ENCODE data around the gene ITPR3. TPM values are rescaled to one million over a fixed set of nuclear protein-coding genes. Genes with fewer than 3 reads are reported as not detected.
A peak's percentile ranks its signal among the peaks of the same experiment; 100 is the strongest.

The ITPR3 gene
- total RNA-seq, 2 donors from 2014 or later = 57.0 to 59.7 TPM

DNA sequence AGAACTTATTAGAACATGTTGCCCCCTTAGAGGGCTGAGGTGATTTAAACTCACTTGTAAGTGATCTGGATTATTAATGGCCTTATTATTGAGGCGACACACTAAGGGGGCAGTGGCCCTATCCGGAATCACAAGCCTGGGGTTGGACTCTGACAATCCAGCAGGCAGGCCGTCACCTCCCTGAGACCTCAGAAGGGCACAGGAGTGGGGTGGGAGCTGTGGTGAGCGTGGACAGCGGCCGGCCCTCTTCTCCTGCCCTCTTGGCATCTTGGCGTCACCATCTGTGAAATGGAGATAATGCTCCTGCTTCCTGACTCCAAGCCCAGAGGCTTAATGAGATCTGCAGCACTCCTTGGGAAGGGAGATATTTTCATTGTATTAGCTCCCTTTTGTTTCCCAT is 106.0 kb downstream of the ITPR3 start:
- no peak for ATAC-seq (replicated peaks)
- no peaks in the 10 kb centered on the region for H3K9me3 Mint-ChIP-seq
- H3K27ac Mint-ChIP-seq = no peak overlapping the region
- H3K4me1 Mint-ChIP-seq = peaks cover 6% of the 10 kb centered on the region
- no peak overlapping the region for H3K4me3 Mint-ChIP-seq
- H3K36me3 Mint-ChIP-seq (ENCODE audit: low read depth) = no peaks in the 10 kb centered on the region
- peaks cover 13% of the 10 kb centered on the region for H3K27me3 Mint-ChIP-seq

DNA sequence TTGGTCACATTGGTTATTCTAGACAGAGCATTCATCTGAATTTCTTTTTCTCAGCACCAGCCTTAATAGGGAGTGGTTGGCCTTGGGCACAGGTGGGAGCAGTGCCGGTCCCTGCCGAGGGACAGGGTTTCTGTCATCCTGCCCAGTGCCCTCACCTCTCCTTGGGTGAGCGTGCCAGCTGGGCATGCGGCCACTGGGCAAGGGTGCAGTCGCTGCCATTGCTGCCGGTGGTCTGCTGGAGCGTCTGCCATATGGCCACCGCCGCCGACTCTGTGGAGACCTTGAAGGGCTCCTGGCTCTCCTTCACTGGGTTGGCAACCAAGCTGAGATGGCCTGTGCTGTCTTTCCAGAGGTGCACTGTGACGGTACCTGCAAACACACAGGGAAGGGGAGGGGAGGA is 106.8 kb downstream of the ITPR3 start:
- Mint-ChIP-seq H3K4me3 (no peak overlapping the region), H3K27me3 (peaks cover 13% of the 10 kb centered on the region)
- ATAC-seq (replicated peaks) = no peak

DNA sequence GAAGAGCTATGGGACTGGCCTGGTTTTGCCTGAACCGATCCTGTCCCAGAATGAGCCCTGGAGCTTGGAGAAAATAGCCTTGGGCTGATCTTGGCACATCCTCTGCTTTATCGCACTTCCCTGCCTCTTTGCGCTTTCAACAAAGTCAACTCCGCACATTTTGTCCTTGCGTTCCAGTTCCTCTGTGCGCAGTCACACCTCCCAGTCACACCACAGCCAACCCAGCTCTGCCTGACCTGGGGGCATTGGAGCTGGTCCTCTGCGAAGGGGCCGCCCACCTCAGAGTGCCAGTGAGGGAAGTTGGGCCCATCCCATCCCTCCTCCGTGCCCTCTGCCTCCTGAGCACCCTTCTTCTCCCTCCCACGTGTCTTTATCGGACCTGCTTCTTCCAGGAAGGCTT is 107.3 kb downstream of the ITPR3 start:
- peaks cover 6% of the 10 kb centered on the region for H3K4me1 Mint-ChIP-seq
- no peak overlapping the region for H3K4me3 Mint-ChIP-seq
- H3K27me3 Mint-ChIP-seq = peaks cover 13% of the 10 kb centered on the region
- H3K36me3 Mint-ChIP-seq (ENCODE audit: low read depth) = no peaks in the 10 kb centered on the region
- H3K27ac Mint-ChIP-seq = no peak overlapping the region
- no peak for ATAC-seq (replicated peaks)
- H3K9me3 Mint-ChIP-seq = no peaks in the 10 kb centered on the region

More for the DNA sequence above, 106.8 kb downstream of the ITPR3 start:
- Mint-ChIP-seq H3K4me1 (peaks cover 6% of the 10 kb centered on the region), H3K36me3 (ENCODE audit: low read depth) (no peaks in the 10 kb centered on the region), H3K27ac (no peak overlapping the region), H3K9me3 (no peaks in the 10 kb centered on the region)

DNA sequence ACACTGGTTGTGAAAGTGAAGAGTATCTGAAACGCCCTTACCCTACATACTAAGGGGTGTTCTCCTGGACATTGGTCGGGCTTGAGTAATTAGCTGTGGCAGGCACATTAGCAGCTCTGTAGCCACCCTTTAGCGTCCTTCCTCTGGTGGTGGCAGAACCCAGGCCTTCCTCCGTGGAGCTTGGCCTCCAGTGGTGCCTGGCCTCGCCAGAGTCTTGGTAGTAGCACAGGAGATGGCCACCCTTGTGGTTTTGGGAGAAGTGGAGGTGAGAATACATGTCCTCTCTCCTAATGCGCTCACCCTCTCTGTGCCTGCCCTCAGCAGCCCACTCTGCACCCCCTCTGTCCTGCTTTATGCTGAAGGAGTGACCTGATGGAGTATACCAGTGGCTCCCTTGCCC is 107.9 kb downstream of the ITPR3 start:
- no peak for ATAC-seq (replicated peaks)
- H3K36me3 Mint-ChIP-seq (ENCODE audit: low read depth) = no peaks in the 10 kb centered on the region
- H3K27me3 Mint-ChIP-seq = peaks cover 10% of the 10 kb centered on the region
- H3K9me3 Mint-ChIP-seq = no peaks in the 10 kb centered on the region
- H3K4me1 Mint-ChIP-seq = peaks cover 5% of the 10 kb centered on the region
- H3K4me3 Mint-ChIP-seq = no peak overlapping the region
- no peak overlapping the region for H3K27ac Mint-ChIP-seq

DNA sequence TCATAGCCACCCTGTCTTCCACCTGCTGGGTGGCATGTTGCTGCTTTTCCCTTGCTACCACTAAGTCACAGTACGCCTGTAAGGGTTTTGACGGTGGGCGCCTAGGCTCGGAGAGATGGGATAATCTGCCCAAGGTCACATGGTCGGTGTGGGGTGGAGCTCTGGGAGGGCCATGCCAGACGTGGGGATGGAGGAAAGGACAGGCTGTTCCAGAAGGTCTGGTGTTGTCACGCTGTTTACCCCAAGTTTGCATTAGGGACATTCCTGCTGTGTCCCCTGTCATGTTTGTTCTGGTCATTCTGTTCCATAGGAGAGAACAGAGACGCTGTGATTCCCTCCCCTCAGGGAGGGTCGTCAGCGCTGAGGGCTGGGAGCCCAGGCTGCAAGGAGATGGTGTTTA is 109.5 kb downstream of the ITPR3 start:
- no peak for ATAC-seq (replicated peaks)
- H3K27me3 Mint-ChIP-seq = peaks cover 5% of the 10 kb centered on the region
- H3K27ac Mint-ChIP-seq = no peak overlapping the region
- H3K4me1 Mint-ChIP-seq = no peaks in the 10 kb centered on the region
- H3K36me3 Mint-ChIP-seq (ENCODE audit: low read depth) = no peaks in the 10 kb centered on the region
- no peak overlapping the region for H3K4me3 Mint-ChIP-seq
- H3K9me3 Mint-ChIP-seq = no peaks in the 10 kb centered on the region

DNA sequence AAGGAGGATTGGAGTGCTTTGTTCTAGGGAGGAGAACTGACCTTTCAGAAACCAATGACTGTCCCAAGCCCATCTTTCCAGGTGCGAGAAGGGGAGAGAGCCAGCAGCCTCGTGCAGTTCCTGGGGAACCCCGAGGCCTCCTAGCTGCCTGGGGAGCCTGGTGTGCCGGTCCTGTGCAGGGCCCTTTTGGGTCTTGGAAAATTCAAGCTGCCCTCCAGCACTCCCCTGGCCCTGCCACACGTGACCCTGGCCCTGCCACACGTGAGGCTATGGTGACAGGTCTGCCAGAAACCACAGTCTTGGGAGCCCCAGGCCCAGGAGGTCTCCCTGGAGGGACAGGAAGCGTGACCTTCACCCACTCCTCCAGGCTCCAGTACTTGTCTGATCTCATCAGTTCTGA is 109.9 kb downstream of the ITPR3 start:
- H3K27ac Mint-ChIP-seq = no peak overlapping the region
- H3K4me1 Mint-ChIP-seq = no peaks in the 10 kb centered on the region
- no peak for ATAC-seq (replicated peaks)
- no peaks in the 10 kb centered on the region for H3K36me3 Mint-ChIP-seq (ENCODE audit: low read depth)
- H3K9me3 Mint-ChIP-seq = no peaks in the 10 kb centered on the region
- peaks cover 5% of the 10 kb centered on the region for H3K27me3 Mint-ChIP-seq
- no peak overlapping the region for H3K4me3 Mint-ChIP-seq

DNA sequence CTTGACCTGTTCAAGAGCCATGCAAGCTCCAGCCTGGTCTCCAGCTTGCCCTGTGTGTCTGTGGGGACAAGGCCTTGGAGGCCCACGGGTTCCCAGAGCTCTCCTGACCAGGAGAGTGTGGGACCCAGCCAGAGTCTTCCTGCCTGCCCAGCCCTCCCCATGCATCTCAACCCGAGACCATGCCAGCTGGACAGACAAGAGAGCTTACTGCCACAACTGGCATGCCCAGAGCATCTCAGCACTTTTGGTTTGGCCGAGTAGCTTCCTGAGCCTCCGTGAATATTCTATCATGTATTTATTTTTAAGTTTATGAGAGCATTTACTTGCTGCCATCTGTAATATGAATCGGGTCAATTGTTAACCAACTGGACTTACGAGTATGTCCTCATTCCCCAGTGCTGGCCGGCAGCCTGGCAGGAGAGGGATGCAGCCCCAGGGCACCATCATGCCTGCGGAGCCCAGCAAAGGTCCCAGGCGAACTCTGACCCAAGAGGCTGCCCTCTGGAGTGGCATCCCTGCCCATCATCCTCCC is 110.7 kb downstream of the ITPR3 start:
- Mint-ChIP-seq H3K36me3 (ENCODE audit: low read depth) (no peaks in the 10 kb centered on the region), H3K27me3 (no peaks in the 10 kb centered on the region), H3K27ac (peak overlapping the region; percentile 50), H3K4me3 (no peak overlapping the region), H3K9me3 (no peaks in the 10 kb centered on the region), H3K4me1 (no peaks in the 10 kb centered on the region)
- ATAC-seq (replicated peaks) = no peak

DNA sequence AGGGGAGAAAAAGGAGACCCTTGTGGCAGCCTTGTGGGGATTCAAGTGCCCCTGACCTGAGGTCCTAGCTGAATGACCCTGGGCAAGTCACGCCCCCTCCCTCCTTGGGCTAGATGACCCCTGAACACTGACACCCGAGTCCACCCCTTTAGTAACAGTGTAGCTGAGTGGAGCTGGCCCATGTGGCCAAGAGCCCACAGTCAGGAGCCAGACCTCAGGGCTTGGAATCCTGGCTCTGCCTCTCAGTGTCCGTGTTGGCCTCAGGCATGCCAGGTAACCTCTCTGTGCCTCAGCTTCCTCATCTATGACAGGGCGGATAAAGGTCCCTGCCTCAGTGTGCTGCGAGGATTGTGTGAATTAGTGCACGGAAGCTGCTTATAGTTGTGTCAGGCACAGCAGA is 111.3 kb downstream of the ITPR3 start:
- no peaks in the 10 kb centered on the region for H3K4me1 Mint-ChIP-seq
- H3K27me3 Mint-ChIP-seq = no peaks in the 10 kb centered on the region
- no peak overlapping the region for H3K4me3 Mint-ChIP-seq
- H3K9me3 Mint-ChIP-seq = no peaks in the 10 kb centered on the region
- ATAC-seq (replicated peaks) = no peak
- H3K27ac Mint-ChIP-seq = no peak overlapping the region
- H3K36me3 Mint-ChIP-seq (ENCODE audit: low read depth) = no peaks in the 10 kb centered on the region

DNA sequence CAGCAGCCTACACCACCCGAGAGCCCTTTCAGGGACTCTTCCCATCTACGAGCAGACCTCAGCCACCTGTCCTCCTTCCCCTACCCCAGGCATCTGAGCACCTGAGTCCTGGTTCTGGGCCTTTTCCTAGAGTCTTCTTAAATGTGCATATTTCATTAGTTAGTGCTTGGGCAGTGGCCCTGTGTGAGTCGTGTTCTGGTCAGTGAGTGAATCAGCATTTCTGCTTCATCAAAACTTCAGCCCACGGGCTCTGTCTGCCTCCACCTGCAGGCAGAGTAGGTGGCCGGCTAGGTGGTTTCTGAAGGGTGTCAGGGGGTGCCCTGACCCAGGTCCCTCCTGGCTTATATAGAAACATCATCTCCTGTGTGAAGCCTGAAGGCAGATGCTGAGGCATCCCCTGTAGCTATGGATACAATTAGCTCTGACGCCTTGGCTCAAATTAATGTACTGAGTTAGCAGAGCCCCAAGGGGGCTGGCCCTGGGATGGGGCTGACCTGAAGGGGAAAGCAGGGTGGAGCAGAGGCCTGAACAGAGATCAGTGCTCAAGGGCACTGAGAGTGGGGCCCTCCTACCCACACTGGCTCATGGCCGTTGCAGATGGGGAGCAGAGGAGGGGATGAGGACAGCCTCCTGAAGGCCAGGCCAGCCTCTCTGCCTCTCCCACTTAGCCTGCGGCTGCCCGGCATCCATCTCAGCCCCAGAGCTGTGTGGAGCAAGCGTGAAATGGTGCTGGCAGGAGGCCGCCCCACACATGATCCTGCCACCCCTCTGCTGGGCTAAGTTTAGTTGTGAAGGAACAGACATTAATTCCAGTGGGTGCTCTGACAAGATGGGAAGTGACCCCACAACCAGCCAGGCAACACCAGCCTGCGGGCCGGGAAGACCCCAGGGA is 111.9 kb downstream of the ITPR3 start:
- H3K9me3 Mint-ChIP-seq = no peaks in the 10 kb centered on the region
- H3K27ac Mint-ChIP-seq = no peak overlapping the region
- no peaks in the 10 kb centered on the region for H3K36me3 Mint-ChIP-seq (ENCODE audit: low read depth)
- ATAC-seq (replicated peaks) = no peak
- no peaks in the 10 kb centered on the region for H3K27me3 Mint-ChIP-seq
- H3K4me3 Mint-ChIP-seq = no peak overlapping the region
- H3K4me1 Mint-ChIP-seq = no peaks in the 10 kb centered on the region

DNA sequence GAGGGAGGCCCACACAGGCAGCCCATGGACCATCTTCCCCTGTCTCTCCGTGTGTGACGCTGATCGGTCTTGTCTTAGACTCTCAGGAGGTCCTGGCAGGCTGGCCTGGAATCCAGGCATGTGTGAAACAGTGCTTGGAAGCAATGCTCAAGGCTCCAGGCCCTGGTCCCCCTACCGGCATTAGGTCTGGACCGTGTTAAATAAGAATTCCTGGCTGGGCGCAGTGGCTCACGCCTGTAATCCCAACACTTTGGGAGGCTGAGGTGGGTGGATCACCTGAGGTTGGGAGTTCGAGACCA is 112.5 kb downstream of the ITPR3 start:
- no peaks in the 10 kb centered on the region for H3K36me3 Mint-ChIP-seq (ENCODE audit: low read depth)
- H3K27me3 Mint-ChIP-seq = no peaks in the 10 kb centered on the region
- H3K27ac Mint-ChIP-seq = no peak overlapping the region
- no peak for ATAC-seq (replicated peaks)
- no peak overlapping the region for H3K4me3 Mint-ChIP-seq
- no peaks in the 10 kb centered on the region for H3K4me1 Mint-ChIP-seq
- no peaks in the 10 kb centered on the region for H3K9me3 Mint-ChIP-seq

DNA sequence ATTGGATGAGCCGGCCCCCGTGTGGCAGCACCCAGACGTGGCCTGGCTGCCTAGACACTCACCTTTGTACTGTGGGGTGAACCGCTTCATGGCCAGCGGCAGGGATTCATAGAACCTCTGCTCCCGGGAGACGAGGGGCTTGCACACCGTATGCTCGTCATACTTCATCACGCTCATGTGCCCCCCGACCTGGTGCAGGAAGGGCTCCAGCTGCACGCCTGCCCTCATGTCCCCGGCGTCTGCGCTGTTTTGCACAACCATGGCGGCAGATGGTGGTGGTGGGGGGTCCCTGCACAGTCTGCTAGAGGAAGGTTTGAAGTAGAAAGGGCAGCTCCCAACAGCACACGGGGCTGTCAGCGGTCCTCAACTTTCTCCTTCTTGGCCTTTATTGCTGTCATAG is 114.1 kb downstream of the ITPR3 start:
- Mint-ChIP-seq H3K27ac (no peak overlapping the region), H3K4me3 (no peak overlapping the region), H3K36me3 (ENCODE audit: low read depth) (no peaks in the 10 kb centered on the region), H3K9me3 (no peaks in the 10 kb centered on the region), H3K27me3 (no peaks in the 10 kb centered on the region), H3K4me1 (no peaks in the 10 kb centered on the region)
- ATAC-seq (replicated peaks) = no peak

DNA sequence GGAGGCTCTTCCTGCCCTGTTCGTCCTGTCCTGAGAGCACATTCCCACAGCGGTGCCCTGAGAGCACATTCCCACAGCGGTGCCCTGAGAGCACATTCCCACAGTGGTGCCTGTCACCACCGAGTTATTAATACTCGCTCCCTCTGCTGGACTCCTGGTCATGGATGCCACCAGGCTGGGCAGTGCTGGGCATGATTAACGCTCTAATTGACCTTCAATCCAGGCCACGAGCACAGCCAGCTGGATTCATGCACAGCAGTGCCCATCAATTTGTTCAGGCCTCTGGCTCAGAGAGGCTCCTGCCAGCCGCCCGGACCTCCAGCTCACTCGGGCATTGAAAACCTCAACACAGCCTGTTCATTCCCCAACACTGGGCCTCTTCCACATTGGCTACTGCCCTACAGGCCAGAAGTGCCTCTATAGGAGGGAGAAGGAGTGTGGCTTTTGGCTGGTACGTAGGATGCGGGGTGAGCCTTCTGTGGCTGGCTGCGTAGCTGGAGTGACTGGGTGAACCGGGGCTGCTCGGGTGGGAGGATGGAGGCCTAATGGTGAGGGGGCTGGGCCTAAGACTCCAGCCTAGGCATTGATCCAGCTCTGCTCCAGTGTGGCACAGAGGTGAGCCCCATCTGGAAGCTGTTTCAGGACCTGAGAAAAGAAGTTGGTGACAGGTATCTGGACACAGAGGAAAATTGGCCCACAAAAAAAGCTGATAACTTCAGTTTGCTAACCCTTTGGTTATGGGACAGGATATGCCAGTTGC is 116.3 kb downstream of the ITPR3 start:
- Mint-ChIP-seq H3K27ac (no peak overlapping the region), H3K27me3 (peaks cover 3% of the 10 kb centered on the region), H3K9me3 (no peaks in the 10 kb centered on the region), H3K4me3 (no peak overlapping the region), H3K4me1 (no peaks in the 10 kb centered on the region), H3K36me3 (ENCODE audit: low read depth) (no peaks in the 10 kb centered on the region)
- ATAC-seq (replicated peaks) = no peak

DNA sequence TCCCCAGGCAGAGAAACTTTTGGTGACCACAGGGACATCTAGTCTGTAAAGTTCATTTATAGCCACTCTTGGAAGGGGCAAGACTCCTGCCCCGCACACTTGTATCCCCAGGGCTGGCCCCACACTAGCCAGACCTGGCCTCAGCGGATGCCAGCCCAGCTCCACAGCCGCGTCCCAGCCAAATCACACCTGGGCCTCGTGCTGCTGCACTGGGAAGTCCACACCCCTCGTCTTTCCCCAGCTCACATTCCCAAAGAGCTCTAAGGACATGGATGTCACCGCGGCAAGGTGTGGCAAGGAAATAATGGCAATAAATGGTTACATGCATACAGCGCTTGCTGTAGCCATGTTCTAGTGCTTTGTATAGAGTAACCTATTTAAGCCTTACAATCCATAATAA is 117.0 kb downstream of the ITPR3 start:
- no peaks in the 10 kb centered on the region for H3K36me3 Mint-ChIP-seq (ENCODE audit: low read depth)
- peaks cover 10% of the 10 kb centered on the region for H3K27me3 Mint-ChIP-seq
- H3K9me3 Mint-ChIP-seq = no peaks in the 10 kb centered on the region
- no peak for ATAC-seq (replicated peaks)
- no peaks in the 10 kb centered on the region for H3K4me1 Mint-ChIP-seq
- no peak overlapping the region for H3K4me3 Mint-ChIP-seq
- H3K27ac Mint-ChIP-seq = no peak overlapping the region

DNA sequence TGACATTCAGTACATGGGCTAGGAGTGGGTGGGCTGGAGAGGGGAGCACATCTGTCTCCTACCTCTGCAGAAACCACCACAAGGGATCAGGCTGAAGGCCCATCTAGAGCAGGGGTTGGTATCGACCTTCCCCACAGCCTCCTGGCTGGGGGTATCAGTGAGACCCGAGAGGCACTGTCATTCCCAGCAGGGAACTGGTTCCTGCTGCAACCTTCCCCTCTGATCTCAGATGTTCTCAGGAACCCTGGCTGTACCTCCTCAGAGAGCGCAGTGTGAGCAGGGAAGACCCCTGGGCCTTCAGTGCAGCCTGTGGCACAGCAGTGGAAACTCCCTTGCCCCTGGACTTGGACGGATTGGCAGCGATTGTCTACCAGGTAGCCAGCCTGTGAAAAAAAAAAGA is 117.8 kb downstream of the ITPR3 start:
- Mint-ChIP-seq H3K27me3 (peaks cover 11% of the 10 kb centered on the region), H3K4me3 (no peak overlapping the region), H3K36me3 (ENCODE audit: low read depth) (no peaks in the 10 kb centered on the region), H3K27ac (no peak overlapping the region), H3K4me1 (no peaks in the 10 kb centered on the region), H3K9me3 (no peaks in the 10 kb centered on the region)
- no peak for ATAC-seq (replicated peaks)

DNA sequence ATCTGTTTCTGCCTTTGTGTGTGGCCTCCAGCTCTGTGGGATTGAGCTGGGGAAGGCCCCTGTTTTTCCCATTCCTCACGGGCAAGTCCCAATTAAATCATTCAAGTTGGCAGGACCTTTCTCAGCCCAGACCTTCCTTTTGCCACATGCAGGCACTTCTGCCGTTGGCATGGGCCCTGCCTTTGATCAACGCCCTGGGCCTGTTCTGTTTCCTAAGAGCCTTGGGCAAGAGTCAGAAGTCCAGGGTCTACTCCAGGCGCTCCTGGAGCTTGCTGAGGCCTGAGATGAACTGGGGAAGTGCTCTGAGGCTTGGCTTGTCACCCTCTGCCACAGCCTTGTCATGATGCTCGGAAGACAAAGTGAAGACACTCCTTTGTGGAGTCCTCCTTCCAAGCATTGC is 118.4 kb downstream of the ITPR3 start:
- no peak overlapping the region for H3K27ac Mint-ChIP-seq
- peaks cover 15% of the 10 kb centered on the region for H3K27me3 Mint-ChIP-seq
- H3K9me3 Mint-ChIP-seq = no peaks in the 10 kb centered on the region
- no peak overlapping the region for H3K4me3 Mint-ChIP-seq
- no peak for ATAC-seq (replicated peaks)
- no peaks in the 10 kb centered on the region for H3K36me3 Mint-ChIP-seq (ENCODE audit: low read depth)
- peaks cover 5% of the 10 kb centered on the region for H3K4me1 Mint-ChIP-seq
